Measurements from ENCODE around the gene ARTN.

- TF ChIP-seq ZNF146 (CRISPR knock-in tag; IDR thresholded peaks at IDR 0.05; ENCODE audit: unreplicated experiment) (no peak), POLR2AphosphoS5 (IDR thresholded peaks at IDR 0.05; ENCODE audit: control insufficient read depth, insufficient read depth, low read depth, low read length) (no peak), TAF1 (IDR thresholded peaks at IDR 0.05; ENCODE audit: control insufficient read depth, extremely low read depth, insufficient read depth, low read length, severe bottlenecking) (no peak), BACH1 (tag; IDR thresholded peaks at IDR 0.05) (no peak), ADNP (tag; IDR thresholded peaks at IDR 0.05) (no peak), BCLAF1 (IDR thresholded peaks at IDR 0.05; ENCODE audit: borderline replicate concordance in 1 of 2, control insufficient read depth in 1 of 2, low read depth in 2 of 2, low read length in 1 of 2) (no peak), U2AF1 (optimal IDR thresholded peaks at IDR 0.05; ENCODE audit: low read depth, low read length) (no peak)
Observed at GRCh38 chr1:43986712-43987111, 53.1 kb downstream of the ARTN start.

All from K562 (cell line).